ENCODE measurements around the gene FAM149A.

FAM149A gene

GRCh38 chr4:186191200-186192065 lies 86.9 kb downstream of the FAM149A start, which contains the start of gene CYP4V2 (continued):
- no peak for TF ChIP-seq ZNF133 (tag by site-specific recombination; IDR thresholded peaks at IDR 0.05)
- TF ChIP-seq BCL6B (tag by site-specific recombination; IDR thresholded peaks at IDR 0.05), result no peak
- TF ChIP-seq ZNF19 (tag by site-specific recombination; IDR thresholded peaks at IDR 0.05; ENCODE audit: low read depth), result no peak
- no peak for TF ChIP-seq ZNF138 (tag by site-specific recombination; IDR thresholded peaks at IDR 0.05; ENCODE audit: borderline replicate concordance)
- TF ChIP-seq ZBTB17 (tag by site-specific recombination; IDR thresholded peaks at IDR 0.05), result peak; percentile 64; the same call in 1 of the 2 replicates
- TF ChIP-seq ZNF701 (tag by site-specific recombination; IDR thresholded peaks at IDR 0.05), result no peak
- no peak for TF ChIP-seq ZNF121 (tag by site-specific recombination; IDR thresholded peaks at IDR 0.05)
- TF ChIP-seq ZNF398 (tag by site-specific recombination; IDR thresholded peaks at IDR 0.05), result no peak
- no peak for TF ChIP-seq ZNF18 (tag by site-specific recombination; IDR thresholded peaks at IDR 0.05)
- no peak for TF ChIP-seq ZNF513 (tag by site-specific recombination; IDR thresholded peaks at IDR 0.05)
- TF ChIP-seq EGR2 (tag by site-specific recombination; IDR thresholded peaks at IDR 0.05; ENCODE audit: low read depth), result peak; percentile 46; the same call in 1 of the 2 replicates
- no peak for TF ChIP-seq ZNF624 (tag by site-specific recombination; IDR thresholded peaks at IDR 0.05)
- TF ChIP-seq ZNF621 (tag by site-specific recombination; IDR thresholded peaks at IDR 0.05), result no peak
- no peak for TF ChIP-seq ZNF768 (tag by site-specific recombination; IDR thresholded peaks at IDR 0.05)
- no peak for TF ChIP-seq ZNF776 (tag by site-specific recombination; IDR thresholded peaks at IDR 0.05; ENCODE audit: borderline replicate concordance)
- TF ChIP-seq ZNF521 (tag by site-specific recombination; IDR thresholded peaks at IDR 0.05), result no peak
- peak; percentile 64; the same call in 1 of the 2 replicates for TF ChIP-seq ZNF423 (tag by site-specific recombination; IDR thresholded peaks at IDR 0.05)
- TF ChIP-seq BCL11B (tag by site-specific recombination; IDR thresholded peaks at IDR 0.05; ENCODE audit: low read depth), result 0 out of 2 replicates have a peak, but pooled peaks have one; percentile 52
- TF ChIP-seq ZSCAN4 (tag by site-specific recombination; IDR thresholded peaks at IDR 0.05), result no peak
- TF ChIP-seq ZFP69B (tag by site-specific recombination; IDR thresholded peaks at IDR 0.05), result no peak
- TF ChIP-seq ZNF658 (tag by site-specific recombination; IDR thresholded peaks at IDR 0.05), result no peak
- TF ChIP-seq ZSCAN5A (tag by site-specific recombination; IDR thresholded peaks at IDR 0.05), result 0 out of 2 replicates have a peak, but pooled peaks have one; percentile 28
- no peak for TF ChIP-seq ZNF155 (tag by site-specific recombination; IDR thresholded peaks at IDR 0.05)
- TF ChIP-seq ZNF341 (tag by site-specific recombination; IDR thresholded peaks at IDR 0.05; ENCODE audit: low read depth), result peak; percentile 93
- 0 out of 2 replicates have a peak, but pooled peaks have one; percentile 44 for TF ChIP-seq GFI1B (tag by site-specific recombination; IDR thresholded peaks at IDR 0.05)
- no peak for TF ChIP-seq ZNF426 (tag by site-specific recombination; IDR thresholded peaks at IDR 0.05)
- no peak for TF ChIP-seq GLI2 (tag by site-specific recombination; IDR thresholded peaks at IDR 0.05; ENCODE audit: borderline replicate concordance, low read depth)
- no peak for TF ChIP-seq ZNF184 (tag by site-specific recombination; IDR thresholded peaks at IDR 0.05)
- no peak for TF ChIP-seq ZNF571 (tag by site-specific recombination; IDR thresholded peaks at IDR 0.05)
- no peak for TF ChIP-seq ZNF792 (tag by site-specific recombination; IDR thresholded peaks at IDR 0.05)
- peak; percentile 83 for TF ChIP-seq ZSCAN30 (tag by site-specific recombination; IDR thresholded peaks at IDR 0.05)
- no peak for TF ChIP-seq SETDB1 (IDR thresholded peaks at IDR 0.05; ENCODE audit: insufficient read length, low read length)

Data from HEK293 (cell line).